Astrocyte (in vitro differentiated cells and primary cell): ENCODE data around the gene HES2.

Experiments used
- EZH2 ChIP-seq: IDR thresholded peaks from 2 replicates; pipeline ENCODE4 v1.6.1; 2012; ENCODE audit warnings: mild to moderate bottlenecking, low read length, inconsistent platforms; ENCODE audit not compliant: insufficient read depth
- TF ChIP-seq, protein P1 (sequence below): IDR thresholded peaks from 2 replicates; pipeline ENCODE4 v1.5.1; 2011; ENCODE audit warnings: low read depth, mild to moderate bottlenecking, inconsistent platforms, low read length, moderate library complexity; ENCODE audit not compliant: insufficient read depth

DNA sequence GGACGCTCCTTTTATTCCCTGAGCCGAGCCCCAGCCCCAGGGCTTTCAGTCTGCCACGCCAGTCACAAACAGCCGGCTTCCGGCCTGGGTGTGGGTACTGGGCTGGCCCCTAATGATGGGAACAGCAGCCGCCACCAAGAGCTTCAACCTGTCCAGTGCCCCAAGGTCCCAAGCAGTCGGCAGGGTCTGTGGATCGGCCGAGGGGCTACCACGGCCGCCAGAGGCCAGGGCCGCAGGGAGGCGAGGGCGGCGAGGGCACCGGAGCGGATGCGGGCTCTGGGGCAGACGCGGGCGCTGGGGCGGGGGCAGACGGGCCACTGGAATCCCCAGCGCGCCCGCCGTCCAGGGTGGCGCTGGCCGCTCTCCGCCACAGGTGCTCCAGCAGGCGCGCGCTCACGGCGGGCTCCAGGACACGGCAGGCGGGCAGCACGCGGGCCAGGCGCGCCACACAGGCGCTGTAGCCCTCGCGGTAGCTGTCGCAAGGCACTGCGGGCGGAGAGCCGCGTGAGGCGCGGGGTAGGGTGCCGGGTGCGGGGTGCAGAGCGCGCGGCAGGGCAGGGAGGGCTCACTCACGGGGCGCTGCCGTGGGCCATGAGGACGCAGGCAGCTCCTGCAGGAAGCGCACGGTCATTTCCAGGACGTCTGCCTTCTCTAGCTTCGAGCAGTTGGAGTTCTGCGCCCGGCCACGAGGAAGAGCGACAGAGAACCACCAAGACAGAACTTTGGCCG lies 887 bp downstream of the HES2 start:
- TF ChIP-seq, protein P1, sequence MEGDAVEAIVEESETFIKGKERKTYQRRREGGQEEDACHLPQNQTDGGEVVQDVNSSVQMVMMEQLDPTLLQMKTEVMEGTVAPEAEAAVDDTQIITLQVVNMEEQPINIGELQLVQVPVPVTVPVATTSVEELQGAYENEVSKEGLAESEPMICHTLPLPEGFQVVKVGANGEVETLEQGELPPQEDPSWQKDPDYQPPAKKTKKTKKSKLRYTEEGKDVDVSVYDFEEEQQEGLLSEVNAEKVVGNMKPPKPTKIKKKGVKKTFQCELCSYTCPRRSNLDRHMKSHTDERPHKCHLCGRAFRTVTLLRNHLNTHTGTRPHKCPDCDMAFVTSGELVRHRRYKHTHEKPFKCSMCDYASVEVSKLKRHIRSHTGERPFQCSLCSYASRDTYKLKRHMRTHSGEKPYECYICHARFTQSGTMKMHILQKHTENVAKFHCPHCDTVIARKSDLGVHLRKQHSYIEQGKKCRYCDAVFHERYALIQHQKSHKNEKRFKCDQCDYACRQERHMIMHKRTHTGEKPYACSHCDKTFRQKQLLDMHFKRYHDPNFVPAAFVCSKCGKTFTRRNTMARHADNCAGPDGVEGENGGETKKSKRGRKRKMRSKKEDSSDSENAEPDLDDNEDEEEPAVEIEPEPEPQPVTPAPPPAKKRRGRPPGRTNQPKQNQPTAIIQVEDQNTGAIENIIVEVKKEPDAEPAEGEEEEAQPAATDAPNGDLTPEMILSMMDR, result no peak
- TF ChIP-seq EZH2, result peak; percentile 97
